ENCODE results near the gene MAVS.

Gene MAVS

GRCh38 chr20:3908667-3909066, 62.0 kb downstream of the MAVS start:
- TF ChIP-seq FOXP2 (optimal IDR thresholded peaks at IDR 0.05; ENCODE audit: borderline replicate concordance, extremely low read depth, extremely low read length, insufficient read depth) (no peak), POLR2AphosphoS5 (IDR thresholded peaks at IDR 0.05; ENCODE audit: low read depth, low read length) (no peak; the same call in 1 of the 2 replicates), REST (IDR thresholded peaks at IDR 0.05; ENCODE audit: insufficient read depth in 1 of 2, low read depth in 2 of 2, low read length in 2 of 2) (no peak), TAF1 (IDR thresholded peaks at IDR 0.05; ENCODE audit: borderline replicate concordance, insufficient read depth, low read length) (no peak), SIN3A (IDR thresholded peaks at IDR 0.05; ENCODE audit: borderline replicate concordance, insufficient read depth, low read length) (no peak)

- no peak for TF ChIP-seq REST (IDR thresholded peaks at IDR 0.05; ENCODE audit: insufficient read depth in 1 of 2, low read depth in 2 of 2, low read length in 2 of 2)
- TF ChIP-seq POLR2AphosphoS5 (IDR thresholded peaks at IDR 0.05; ENCODE audit: low read depth, low read length), result no peak
- no peak for TF ChIP-seq FOXP2 (optimal IDR thresholded peaks at IDR 0.05; ENCODE audit: borderline replicate concordance, extremely low read depth, extremely low read length, insufficient read depth)
- no peak for TF ChIP-seq TAF1 (IDR thresholded peaks at IDR 0.05; ENCODE audit: borderline replicate concordance, insufficient read depth, low read length)
- no peak for TF ChIP-seq SIN3A (IDR thresholded peaks at IDR 0.05; ENCODE audit: borderline replicate concordance, insufficient read depth, low read length)
Observed at GRCh38 chr20:3909952-3910366, 63.3 kb downstream of the MAVS start.

GRCh38 chr20:3910853-3911252, 64.2 kb downstream of the MAVS start:
- TF ChIP-seq REST (IDR thresholded peaks at IDR 0.05; ENCODE audit: insufficient read depth in 1 of 2, low read depth in 2 of 2, low read length in 2 of 2), result no peak
- TF ChIP-seq FOXP2 (optimal IDR thresholded peaks at IDR 0.05; ENCODE audit: borderline replicate concordance, extremely low read depth, extremely low read length, insufficient read depth), result no peak
- TF ChIP-seq POLR2AphosphoS5 (IDR thresholded peaks at IDR 0.05; ENCODE audit: low read depth, low read length), result no peak
- no peak for TF ChIP-seq SIN3A (IDR thresholded peaks at IDR 0.05; ENCODE audit: borderline replicate concordance, insufficient read depth, low read length)
- no peak for TF ChIP-seq TAF1 (IDR thresholded peaks at IDR 0.05; ENCODE audit: borderline replicate concordance, insufficient read depth, low read length)

- TF ChIP-seq REST (IDR thresholded peaks at IDR 0.05; ENCODE audit: insufficient read depth in 1 of 2, low read depth in 2 of 2, low read length in 2 of 2), result no peak
- no peak for TF ChIP-seq TAF1 (IDR thresholded peaks at IDR 0.05; ENCODE audit: borderline replicate concordance, insufficient read depth, low read length)
- no peak for TF ChIP-seq POLR2AphosphoS5 (IDR thresholded peaks at IDR 0.05; ENCODE audit: low read depth, low read length)
- TF ChIP-seq SIN3A (IDR thresholded peaks at IDR 0.05; ENCODE audit: borderline replicate concordance, insufficient read depth, low read length), result no peak
- TF ChIP-seq FOXP2 (optimal IDR thresholded peaks at IDR 0.05; ENCODE audit: borderline replicate concordance, extremely low read depth, extremely low read length, insufficient read depth), result no peak
Observed at GRCh38 chr20:3911956-3912355, 65.3 kb downstream of the MAVS start.

GRCh38 chr20:3914446-3914845, 67.8 kb downstream of the MAVS start:
- no peak for TF ChIP-seq TAF1 (IDR thresholded peaks at IDR 0.05; ENCODE audit: borderline replicate concordance, insufficient read depth, low read length)
- no peak for TF ChIP-seq SIN3A (IDR thresholded peaks at IDR 0.05; ENCODE audit: borderline replicate concordance, insufficient read depth, low read length)
- TF ChIP-seq REST (IDR thresholded peaks at IDR 0.05; ENCODE audit: insufficient read depth in 1 of 2, low read depth in 2 of 2, low read length in 2 of 2), result no peak
- no peak for TF ChIP-seq POLR2AphosphoS5 (IDR thresholded peaks at IDR 0.05; ENCODE audit: low read depth, low read length)
- no peak for TF ChIP-seq FOXP2 (optimal IDR thresholded peaks at IDR 0.05; ENCODE audit: borderline replicate concordance, extremely low read depth, extremely low read length, insufficient read depth)
